Common myeloid progenitor, CD34-positive (primary cell): Measurements from ENCODE around the gene ZNF451.
A peak's percentile ranks its signal among the peaks of the same experiment; 100 is the strongest.
"Not testable (repeated sequence)": the region's sequence is repeated elsewhere in the genome, so short reads cannot be mapped to it uniquely, and the experiment has no call there.

ENCODE experiments used
- CTCF ChIA-PET: fragments of 350-600 bp; sonication (Branson Sonifier 250); formaldehyde crosslinking; loops from one replicate; lab custom pipeline; 2021; ENCODE audit warnings: antibody characterized with exemption; lab: Charles Lee
- POLR2A ChIA-PET: fragments of 350-600 bp; sonication (Branson Sonifier 250); formaldehyde crosslinking; loops from one replicate; lab custom pipeline; 2021; ENCODE audit warnings: antibody characterized with exemption; lab: Charles Lee
- DNase-seq, 3 donors: peaks; one replicate each; pipeline versions ENCODE4 v3.0.0 to v3.0.0-alpha.2; 2013
- H3K27ac ChIP-seq, 2 experiments: 1 replicate in 1 of 2; 2 replicates in 1 of 2; pipeline ENCODE4 v1.7.0; 2013; ENCODE audit warnings: inconsistent platforms in 2 of 2, low read length in 2 of 2, mild to moderate bottlenecking in 2 of 2, low read depth in 1 of 2, moderate library complexity in 1 of 2; ENCODE audit not compliant: severe bottlenecking in 2 of 2, insufficient read depth in 1 of 2, poor library complexity in 1 of 2
- H3K27me3 ChIP-seq, 5 experiments: replicated peaks in 2 of 5; 1 replicate in 3 of 5; 2 replicates in 2 of 5; pipeline versions ENCODE4 v1.6.1 to v1.7.0; 2013; ENCODE audit warnings: low read length in 4 of 5, mild to moderate bottlenecking in 2 of 5, moderate library complexity in 2 of 5, inconsistent platforms in 1 of 5; ENCODE audit not compliant: insufficient read depth in 5 of 5, control insufficient read depth in 4 of 5
- H3K36me3 ChIP-seq, 4 experiments: 1 replicate in 2 of 4; 2 replicates in 2 of 4; pipeline versions ENCODE4 v1.6.1 to v1.7.0; 2013; ENCODE audit warnings: low read length in 3 of 4, control low read depth in 1 of 4, mild to moderate bottlenecking in 1 of 4; ENCODE audit not compliant: control insufficient read depth in 4 of 4, insufficient read depth in 4 of 4
- H3K4me1 ChIP-seq, 4 experiments: 1 replicate in 3 of 4; 2 replicates in 1 of 4; pipeline versions ENCODE4 v1.6.1 to v1.7.1; 2013; ENCODE audit warnings: low read length in 3 of 4, mild to moderate bottlenecking in 3 of 4, control low read depth in 1 of 4, inconsistent platforms in 1 of 4, moderate library complexity in 1 of 4; ENCODE audit not compliant: control insufficient read depth in 4 of 4, insufficient read depth in 4 of 4; ENCODE audit errors: control extremely low read depth in 1 of 4
- H3K4me3 ChIP-seq, 7 experiments: 1 replicate in 4 of 7; 2 replicates in 3 of 7; pipeline versions ENCODE4 v1.5.1 to v1.7.0; 2013; ENCODE audit warnings: mild to moderate bottlenecking in 7 of 7, low read length in 6 of 7, moderate library complexity in 6 of 7, inconsistent platforms in 2 of 7, low read depth in 2 of 7, control low read depth in 1 of 7; ENCODE audit not compliant: insufficient read depth in 4 of 7, control insufficient read depth in 1 of 7; ENCODE audit errors: extremely low read depth in 1 of 7
- H3K9me3 ChIP-seq, 5 experiments: 1 replicate in 4 of 5; 2 replicates in 1 of 5; pipeline versions ENCODE4 v1.6.1 to v1.7.1; 2013; ENCODE audit warnings: low read length in 4 of 5, mild to moderate bottlenecking in 2 of 5, inconsistent platforms in 1 of 5, low read depth in 1 of 5, moderate library complexity in 1 of 5; ENCODE audit not compliant: control insufficient read depth in 4 of 5, insufficient read depth in 2 of 5; ENCODE audit errors: control extremely low read depth in 1 of 5
- WGBS: methylation state at CpG from one replicate; pipeline ENCODE4 v1.1.5; 2013; ENCODE audit not compliant: insufficient coverage; 5-methylcytosine and 5-hydroxymethylcytosine counted together

Gene ZNF451

GRCh38 chr6:57089265-57089664 is 723 bp upstream of the ZNF451 start:
- no peak for DNase-seq
- Histone ChIP-seq H3K27me3 (no peaks in the 10 kb centered on the region), H3K4me3 (peak overlapping the region in 6 of 7 experiments; percentile 64 to 85 (median 72)), H3K9me3 (no peaks in the 10 kb centered on the region), H3K27ac (peak overlapping the region in 1 of 2 experiments; percentile 82), H3K36me3 (peaks cover 2 to 13% (median 4%) of the 10 kb centered on the region in 4 experiments), H3K4me1 (peaks cover 9 to 27% (median 21%) of the 10 kb centered on the region in 4 experiments)
- POLR2A ChIA-PET, result no interaction called here
- CTCF ChIA-PET, result interaction anchor here (0.9 kb wide), 1 partner anchor 29 kb away, joined by 3 read pairs; no protein-coding TSS in a partner anchor
- no CpG with 5 or more reads among the region's 3 CpGs for WGBS

- Histone ChIP-seq H3K4me1 (peaks cover 9 to 27% (median 21%) of the 10 kb centered on the region in 4 experiments), H3K4me3 (peak overlapping the region in 1 of 7 experiments; percentile 75), H3K36me3 (peaks cover 2 to 19% (median 7%) of the 10 kb centered on the region in 4 experiments), H3K27ac (peak overlapping the region in 1 of 2 experiments; percentile 82)
- H3K27me3 ChIP-seq, H3K9me3 ChIP-seq, CTCF ChIA-PET, POLR2A ChIA-PET, DNase-seq: not testable (repeated sequence)
- no CpG with 5 or more reads among the region's 27 CpGs for WGBS
Measured at GRCh38 chr6:57090458-57091067, 575 bp downstream of the ZNF451 start.

- CTCF ChIA-PET, result not testable (repeated sequence)
- H3K27ac ChIP-seq, result peak overlapping the region; percentile 15 to 74
Measured at GRCh38 chr6:57091375-57091774, 1.4 kb downstream of the ZNF451 start.

GRCh38 chr6:57094689-57095088 is 4.7 kb downstream of the ZNF451 start:
- Histone ChIP-seq H3K36me3 (peaks cover 11 to 47% (median 19%) of the 10 kb centered on the region in 4 experiments), H3K4me1 (peaks cover 6 to 21% (median 12%) of the 10 kb centered on the region in 4 experiments), H3K27ac (no peak overlapping the region), H3K9me3 (no peaks in the 10 kb centered on the region), H3K4me3 (no peak overlapping the region), H3K27me3 (no peaks in the 10 kb centered on the region)
- ChIA-PET CTCF (interaction anchor here (0.8 to 1.1 kb wide), 2 partner anchors 15 to 193 kb away, joined by 4 read pairs; no protein-coding TSS in a partner anchor), POLR2A (no interaction called here)
- WGBS, result no CpG with 5 or more reads among the region's 1 CpG
- no peak for DNase-seq

More at GRCh38 chr6:57091375-57091774, 1.4 kb downstream of the ZNF451 start:
- Histone ChIP-seq H3K4me3 (peak overlapping the region in 4 of 7 experiments; percentile 4 to 47 (median 42)), H3K4me1 (peaks cover 9 to 27% (median 21%) of the 10 kb centered on the region in 4 experiments), H3K36me3 (peaks cover 2 to 22% (median 8%) of the 10 kb centered on the region in 4 experiments)
- DNase-seq, POLR2A ChIA-PET, H3K9me3 ChIP-seq, H3K27me3 ChIP-seq: not testable (repeated sequence)
- 100% methylated on average over 5 of the region's 7 CpGs for WGBS

GRCh38 chr6:57097596-57097995 is 7.6 kb downstream of the ZNF451 start:
- Histone ChIP-seq H3K27ac (no peak overlapping the region), H3K4me3 (no peak overlapping the region), H3K27me3 (no peaks in the 10 kb centered on the region), H3K4me1 (peaks cover 0 to 8% (median 3%) of the 10 kb centered on the region in 4 experiments), H3K9me3 (peaks cover 0 to 2% (median 0%) of the 10 kb centered on the region in 5 experiments), H3K36me3 (peaks cover 30 to 72% (median 40%) of the 10 kb centered on the region in 4 experiments)
- CTCF ChIA-PET, result interaction anchor here (0.6 to 1.1 kb wide), 2 partner anchors 67 to 193 kb away, joined by 3 read pairs; no protein-coding TSS in a partner anchor
- no CpG with 5 or more reads among the region's 1 CpG for whole genome bisulfite sequencing
- DNase-seq, result no peak
- POLR2A ChIA-PET, result no interaction called here

- Histone ChIP-seq H3K27me3 (no peaks in the 10 kb centered on the region), H3K4me1 (peaks cover 0 to 19% (median 11%) of the 10 kb centered on the region in 4 experiments), H3K9me3 (peaks cover 0 to 2% (median 0%) of the 10 kb centered on the region in 5 experiments), H3K4me3 (no peak overlapping the region), H3K27ac (no peak overlapping the region), H3K36me3 (peaks cover 24 to 56% (median 38%) of the 10 kb centered on the region in 4 experiments)
- ChIA-PET POLR2A (no interaction called here), CTCF (interaction anchor here (0.7 to 1.6 kb wide), 4 partner anchors 10 to 75 kb away, joined by 3 to 5 read pairs (median 4); no protein-coding TSS in a partner anchor)
- DNase-seq, result no peak
- WGBS, result 100% methylated on average over 2 of the region's 3 CpGs
Measured at GRCh38 chr6:57102976-57103375, 13.0 kb downstream of the ZNF451 start.

GRCh38 chr6:57104336-57104735 is 14.3 kb downstream of the ZNF451 start:
- peaks cover 24 to 47% (median 36%) of the 10 kb centered on the region in 4 experiments for H3K36me3 ChIP-seq
- ChIA-PET POLR2A (no interaction called here), CTCF (no interaction called here)
- H3K4me3 ChIP-seq, result peak overlapping the region in 2 of 7 experiments; percentile 33 to 60
- peak overlapping the region in 1 of 2 experiments; percentile 28 for H3K27ac ChIP-seq
- H3K27me3 ChIP-seq, result no peaks in the 10 kb centered on the region
- WGBS, result 0% methylated on average over 1 of the region's 5 CpGs
- DNase-seq, result peak; percentile 14 to 66 (median 56)
- peaks cover 0 to 19% (median 11%) of the 10 kb centered on the region in 4 experiments for H3K4me1 ChIP-seq
- H3K9me3 ChIP-seq, result peaks cover 0 to 2% (median 0%) of the 10 kb centered on the region in 5 experiments
